Natural killer cell treated with Interleukin-12 subunit alpha and Interleukin-12 subunit beta and Interleukin-15 and Interleukin-18, amount 100 ng/mL, for 72 hours (primary cell): ENCODE results near the gene CYSRT1. TPM values are rescaled to one million over a fixed set of nuclear protein-coding genes. Genes with fewer than 3 reads are reported as not detected.

Experiments
- ATAC-seq, 2 donors: fragments of 150-1000 bp; cut with Tn5 transposase in 1 of 2; sonication (Bioruptor Pico), chemical (Tn5 transposase) in 1 of 2; 2 replicates each; pipeline ENCODE4 v1.10.0; 2021
- DNase-seq: peaks from one replicate; pipeline ENCODE4 v3.0.0; 2022; ENCODE audit warnings: low spot score
- H3K27ac Mint-ChIP-seq, 2 donors: 1 replicate in 1 of 2; 2 replicates in 1 of 2; pipeline ENCODE4 v1.8.0; 2022; ENCODE audit warnings: mixed read lengths in 2 of 2, mild to moderate bottlenecking in 1 of 2, moderate library complexity in 1 of 2
- H3K27me3 Mint-ChIP-seq, 2 donors: 1 replicate in 1 of 2; 2 replicates in 1 of 2; pipeline ENCODE4 v1.8.0; 2022; ENCODE audit warnings: mixed read lengths in 2 of 2
- H3K36me3 Mint-ChIP-seq: one replicate; pipeline ENCODE4 v1.8.0; 2022; ENCODE audit warnings: mixed read lengths
- H3K4me1 Mint-ChIP-seq, 2 donors: 1 replicate in 1 of 2; 2 replicates in 1 of 2; pipeline ENCODE4 v1.8.0; 2022; ENCODE audit warnings: low read depth in 2 of 2, mixed read lengths in 2 of 2, mild to moderate bottlenecking in 1 of 2
- H3K4me3 Mint-ChIP-seq: one replicate; pipeline ENCODE4 v1.8.0; 2022; ENCODE audit warnings: mixed read lengths
- H3K9me3 Mint-ChIP-seq: 2 replicates; pipeline ENCODE4 v1.8.0; 2022; ENCODE audit warnings: mixed read lengths
- total RNA-seq, 2 donors: library from RNA; stranded (reverse); gene quantifications; one replicate each; pipeline ENCODE4 v1.2.3, GENCODE V29; 2022

The CYSRT1 gene
- total RNA-seq, 2 donors from 2014 or later: 0.29 to 0.33 TPM

- Mint-ChIP-seq H3K27ac (no peak overlapping the region), H3K36me3 (peaks cover 6% of the 10 kb centered on the region), H3K4me3 (no peak overlapping the region), H3K9me3 (no peaks in the 10 kb centered on the region), H3K27me3 (no peaks in the 10 kb centered on the region), H3K4me1 (peaks cover 19 to 26% of the 10 kb centered on the region in 2 donors)
- DNase-seq (no peak), ATAC-seq (no peak)
Observed at GRCh38 chr9:137185921-137186320, 39.1 kb upstream of the CYSRT1 start.

- Mint-ChIP-seq H3K27ac (no peak overlapping the region), H3K36me3 (peaks cover 6% of the 10 kb centered on the region)
Observed at GRCh38 chr9:137186385-137186784, 38.6 kb upstream of the CYSRT1 start.

GRCh38 chr9:137187386-137187785, 37.6 kb upstream of the CYSRT1 start:
- Mint-ChIP-seq H3K27me3 (no peaks in the 10 kb centered on the region), H3K36me3 (peaks cover 6% of the 10 kb centered on the region), H3K4me1 (peaks cover 20 to 24% of the 10 kb centered on the region in 2 donors), H3K27ac (peak overlapping the region; percentile 80 to 84), H3K9me3 (no peaks in the 10 kb centered on the region), H3K4me3 (peak overlapping the region; percentile 96)
- ATAC-seq (no peak), DNase-seq (no peak)

More at GRCh38 chr9:137186385-137186784, 38.6 kb upstream of the CYSRT1 start:
- H3K4me3 Mint-ChIP-seq: peak overlapping the region; percentile 96
- no peaks in the 10 kb centered on the region for H3K9me3 Mint-ChIP-seq
- no peaks in the 10 kb centered on the region for H3K27me3 Mint-ChIP-seq
- peaks cover 20 to 28% of the 10 kb centered on the region in 2 donors for H3K4me1 Mint-ChIP-seq
- ATAC-seq (no peak), DNase-seq (no peak)

GRCh38 chr9:137188086-137188489, 36.9 kb upstream of the CYSRT1 start:
- peaks cover 20 to 24% of the 10 kb centered on the region in 2 donors for H3K4me1 Mint-ChIP-seq
- no peak for DNase-seq
- peak in 1 of 2 donors; percentile 52 for ATAC-seq
- peak overlapping the region; percentile 96 for H3K4me3 Mint-ChIP-seq
- no peaks in the 10 kb centered on the region for H3K9me3 Mint-ChIP-seq
- H3K36me3 Mint-ChIP-seq: peaks cover 6% of the 10 kb centered on the region
- H3K27me3 Mint-ChIP-seq: no peaks in the 10 kb centered on the region
- H3K27ac Mint-ChIP-seq: peak overlapping the region; percentile 80 to 84

- Mint-ChIP-seq H3K4me3 (peak within 1 kb of the TSS; percentile 96), H3K27ac (peak within 1 kb of the TSS; percentile 80 to 84), H3K36me3 (peaks cover 6% of the 10 kb centered on the region), H3K9me3 (no peaks in the 10 kb centered on the region), H3K4me1 (peaks cover 20 to 24% of the 10 kb centered on the region in 2 donors), H3K27me3 (no peaks in the 10 kb centered on the region)
- peak; percentile 90 to 93 for ATAC-seq
- peak; percentile 95 for DNase-seq
Observed at GRCh38 chr9:137188490-137189296, 36.3 kb upstream of the CYSRT1 start, which contains the start of the genes ANAPC2 and SSNA1. TSS of gene ANAPC2 (minus strand) at chr9:137188560. CDS start at chr9:137188532, 28 bp downstream. TSS of gene SSNA1 (plus strand) at chr9:137188676. CDS start at chr9:137188727, 51 bp downstream.

GRCh38 chr9:137189297-137190295, 35.4 kb upstream of the CYSRT1 start:
- H3K9me3 Mint-ChIP-seq: no peaks in the 10 kb centered on the region

GRCh38 chr9:137190315-137190856, 34.6 kb upstream of the CYSRT1 start:
- ATAC-seq: no peak
- Mint-ChIP-seq H3K4me3 (peak overlapping the region; percentile 66), H3K27ac (peak overlapping the region; percentile 68 to 87), H3K9me3 (no peaks in the 10 kb centered on the region), H3K27me3 (no peaks in the 10 kb centered on the region), H3K36me3 (no peaks in the 10 kb centered on the region), H3K4me1 (peaks cover 13 to 19% of the 10 kb centered on the region in 2 donors)
- no peak for DNase-seq

More at GRCh38 chr9:137189297-137190295, 35.4 kb upstream of the CYSRT1 start:
- Mint-ChIP-seq H3K4me1 (peaks cover 13 to 19% of the 10 kb centered on the region in 2 donors), H3K4me3 (peak overlapping the region; percentile 96), H3K27me3 (no peaks in the 10 kb centered on the region), H3K36me3 (no peaks in the 10 kb centered on the region), H3K27ac (peak overlapping the region; percentile 80 to 84)
- ATAC-seq (no peak), DNase-seq (peak; percentile 73)

GRCh38 chr9:137191245-137191644, 33.7 kb upstream of the CYSRT1 start:
- DNase-seq (no peak), ATAC-seq (no peak)
- no peaks in the 10 kb centered on the region for H3K27me3 Mint-ChIP-seq
- peak overlapping the region; percentile 66 for H3K4me3 Mint-ChIP-seq
- no peaks in the 10 kb centered on the region for H3K9me3 Mint-ChIP-seq
- peak overlapping the region; percentile 68 to 87 for H3K27ac Mint-ChIP-seq
- peaks cover 13 to 19% of the 10 kb centered on the region in 2 donors for H3K4me1 Mint-ChIP-seq
- H3K36me3 Mint-ChIP-seq: no peaks in the 10 kb centered on the region

- DNase-seq (no peak), ATAC-seq (no peak)
- no peaks in the 10 kb centered on the region for H3K9me3 Mint-ChIP-seq
- no peak overlapping the region for H3K4me3 Mint-ChIP-seq
- H3K27me3 Mint-ChIP-seq: no peaks in the 10 kb centered on the region
- no peaks in the 10 kb centered on the region for H3K36me3 Mint-ChIP-seq
- no peak overlapping the region for H3K27ac Mint-ChIP-seq
- H3K4me1 Mint-ChIP-seq: peaks cover 13 to 14% of the 10 kb centered on the region in 2 donors
Observed at GRCh38 chr9:137191691-137192447, 33.1 kb upstream of the CYSRT1 start.

GRCh38 chr9:137192448-137192780, 32.6 kb upstream of the CYSRT1 start:
- DNase-seq (no peak), ATAC-seq (no peak)
- Mint-ChIP-seq H3K4me3 (no peak overlapping the region), H3K27ac (no peak overlapping the region), H3K9me3 (no peaks in the 10 kb centered on the region), H3K36me3 (no peaks in the 10 kb centered on the region), H3K4me1 (peaks cover 11% of the 10 kb centered on the region in 2 donors), H3K27me3 (no peaks in the 10 kb centered on the region)

- H3K4me3 Mint-ChIP-seq: no peak overlapping the region
- H3K9me3 Mint-ChIP-seq: no peaks in the 10 kb centered on the region
- no peak for ATAC-seq
- H3K4me1 Mint-ChIP-seq: peaks cover 7 to 8% of the 10 kb centered on the region in 2 donors
- no peaks in the 10 kb centered on the region for H3K27me3 Mint-ChIP-seq
- no peak overlapping the region for H3K27ac Mint-ChIP-seq
- no peak for DNase-seq
- H3K36me3 Mint-ChIP-seq: no peaks in the 10 kb centered on the region
Observed at GRCh38 chr9:137192859-137193258, 32.1 kb upstream of the CYSRT1 start.

GRCh38 chr9:137193771-137194170, 31.2 kb upstream of the CYSRT1 start:
- no peak for ATAC-seq
- no peaks in the 10 kb centered on the region for H3K27me3 Mint-ChIP-seq

GRCh38 chr9:137194388-137194787, 30.6 kb upstream of the CYSRT1 start:
- H3K9me3 Mint-ChIP-seq: no peaks in the 10 kb centered on the region
- no peak overlapping the region for H3K27ac Mint-ChIP-seq
- DNase-seq (no peak), ATAC-seq (no peak)
- peaks cover 4 to 7% of the 10 kb centered on the region in 2 donors for H3K4me1 Mint-ChIP-seq
- H3K36me3 Mint-ChIP-seq: no peaks in the 10 kb centered on the region
- H3K27me3 Mint-ChIP-seq: no peaks in the 10 kb centered on the region
- H3K4me3 Mint-ChIP-seq: no peak overlapping the region

More at GRCh38 chr9:137193771-137194170, 31.2 kb upstream of the CYSRT1 start:
- no peaks in the 10 kb centered on the region for H3K9me3 Mint-ChIP-seq
- DNase-seq: no peak
- no peak overlapping the region for H3K27ac Mint-ChIP-seq
- H3K4me1 Mint-ChIP-seq: peaks cover 7 to 8% of the 10 kb centered on the region in 2 donors
- H3K36me3 Mint-ChIP-seq: no peaks in the 10 kb centered on the region
- no peak overlapping the region for H3K4me3 Mint-ChIP-seq
